ENCODE results near the gene CFTR. TPM values are rescaled to one million over a fixed set of nuclear protein-coding genes. Genes with fewer than 3 reads are reported as not detected.

The CFTR gene
- total RNA-seq, 1 experiment from 2014 or later = 0.72 TPM

DNA sequence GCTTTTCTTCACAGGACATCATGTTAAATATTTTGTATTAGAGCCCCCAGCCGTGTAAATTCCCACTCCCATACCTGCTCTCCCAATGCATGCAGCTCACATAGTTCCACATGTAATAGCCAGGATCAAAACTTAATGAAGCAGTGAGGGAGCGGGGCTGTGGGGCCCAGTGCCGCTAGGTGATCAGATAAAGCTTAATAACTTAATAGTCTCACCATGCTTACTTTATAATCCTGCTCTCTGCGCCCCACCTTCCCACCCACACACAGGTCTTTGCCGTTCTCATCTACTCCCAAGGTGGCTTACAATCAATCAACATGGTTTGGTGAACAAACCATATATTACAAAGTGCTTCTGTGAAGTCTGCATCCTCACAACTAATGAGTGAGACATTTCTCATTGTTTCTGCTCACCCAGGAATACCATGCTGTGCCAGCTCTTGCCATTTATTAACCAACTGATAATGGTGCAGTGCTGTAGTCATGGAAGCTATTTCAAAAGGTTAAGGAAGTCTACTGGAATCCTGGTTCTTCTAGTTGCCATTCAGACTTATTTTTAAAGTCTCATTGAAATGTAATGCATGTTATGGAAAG lies 237.0 kb downstream of the CFTR start (continued):
- TF ChIP-seq, protein P1, sequence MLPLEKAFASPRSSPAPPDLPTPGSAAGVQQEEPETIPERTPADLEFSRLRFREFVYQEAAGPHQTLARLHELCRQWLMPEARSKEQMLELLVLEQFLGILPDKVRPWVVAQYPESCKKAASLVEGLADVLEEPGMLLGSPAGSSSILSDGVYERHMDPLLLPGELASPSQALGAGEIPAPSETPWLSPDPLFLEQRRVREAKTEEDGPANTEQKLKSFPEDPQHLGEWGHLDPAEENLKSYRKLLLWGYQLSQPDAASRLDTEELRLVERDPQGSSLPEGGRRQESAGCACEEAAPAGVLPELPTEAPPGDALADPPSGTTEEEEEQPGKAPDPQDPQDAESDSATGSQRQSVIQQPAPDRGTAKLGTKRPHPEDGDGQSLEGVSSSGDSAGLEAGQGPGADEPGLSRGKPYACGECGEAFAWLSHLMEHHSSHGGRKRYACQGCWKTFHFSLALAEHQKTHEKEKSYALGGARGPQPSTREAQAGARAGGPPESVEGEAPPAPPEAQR (CRISPR knock-in tag; IDR thresholded peaks at IDR 0.05) = no peak
- TF ChIP-seq ZNF416 (CRISPR knock-in tag; IDR thresholded peaks at IDR 0.05) = no peak

DNA sequence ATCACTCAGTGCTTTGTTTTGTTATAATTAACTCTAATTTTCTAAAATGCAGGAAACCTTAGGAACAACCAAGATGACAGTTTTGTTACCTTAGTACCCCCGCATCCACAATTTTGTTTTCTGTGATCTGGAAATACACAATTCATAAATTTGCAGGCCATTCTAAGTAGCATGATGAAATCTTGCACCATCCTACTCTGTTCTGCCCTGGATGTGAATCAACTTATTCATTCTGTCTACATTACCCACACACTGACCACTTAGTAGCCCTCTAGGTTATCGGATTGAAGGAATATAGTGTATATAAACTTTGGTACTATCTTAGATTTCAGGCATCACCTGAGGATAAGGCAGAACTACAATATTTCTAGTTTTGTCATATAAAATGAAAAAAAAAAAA lies 237.5 kb downstream of the CFTR start:
- H3K4me3 Mint-ChIP-seq = no peak overlapping the region
- DNase-seq (ENCODE audit: low spot score) = no peak
- no peaks in the 10 kb centered on the region for H3K4me1 Mint-ChIP-seq
- H3K27ac Mint-ChIP-seq = no peak overlapping the region
- H3K27me3 Mint-ChIP-seq (ENCODE audit: low read depth) = no peaks in the 10 kb centered on the region
- CTCF ChIA-PET = interaction anchor here (0.8 to 4.5 kb wide), 4 partner anchors 33 to 436 kb away, joined by 4 to 53 read pairs (median 17); no protein-coding TSS in a partner anchor
- no peak for TF ChIP-seq ATF1 (CRISPR knock-in tag; IDR thresholded peaks at IDR 0.05)
- no peaks in the 10 kb centered on the region for H3K9me3 Mint-ChIP-seq
- H3K36me3 Mint-ChIP-seq = peaks cover 14% of the 10 kb centered on the region
- POLR2A ChIA-PET = interaction anchor here (0.5 kb wide), 1 partner anchor 48 kb away, joined by 3 read pairs; no protein-coding TSS in a partner anchor
- no peak for ATAC-seq

Other genes with a start within 250 kb of the CFTR start
- gene WNT2, start 157.0 kb upstream of the CFTR start, total RNA-seq (2021) = not detected in 3 replicates
- gene ASZ1, start 52.5 kb upstream of the CFTR start, total RNA-seq (2021) = not detected in 3 replicates